Inflammatory macrophage treated with lipopolysaccharide for 1 hour (primary cell): ENCODE results near the gene GSTT4.
"Not testable (repeated sequence)": the region's sequence is repeated elsewhere in the genome, so short reads cannot be mapped to it uniquely, and the experiment has no call there.

Experiments used
- DNase-seq, 2 donors: peaks; one replicate each; pipeline ENCODE4 v3.0.0-alpha.2; 2020 to 2022

GSTT4 gene

DNA sequence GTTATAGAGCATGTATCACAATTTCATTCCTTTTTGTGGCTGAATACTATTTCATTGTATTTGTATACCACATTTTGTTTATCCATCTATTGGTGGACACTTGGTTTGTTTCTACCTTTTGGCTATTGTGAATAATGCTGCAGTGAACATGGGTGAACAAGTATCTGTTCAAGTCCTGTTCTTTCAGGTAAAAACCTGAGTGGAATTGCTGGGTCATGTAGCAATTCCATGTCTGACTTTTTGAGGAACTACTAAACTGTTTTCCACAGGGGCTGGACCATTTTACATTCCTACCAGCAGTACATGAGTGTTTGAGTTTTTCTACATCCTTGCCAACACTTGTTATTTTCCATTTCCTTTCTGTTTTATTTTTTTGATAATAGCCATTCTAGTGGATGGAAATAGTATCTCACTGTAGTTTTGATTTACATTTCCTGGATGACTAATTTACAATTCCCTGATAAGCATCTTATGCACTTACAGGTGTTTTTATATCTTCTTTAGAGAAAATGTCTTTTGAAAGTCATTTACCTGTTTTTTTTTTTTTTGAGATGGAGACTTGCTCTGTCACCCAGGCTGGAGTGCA, 18.0 kb upstream of the GSTT4 start:
- DNase-seq, result no peak

DNA sequence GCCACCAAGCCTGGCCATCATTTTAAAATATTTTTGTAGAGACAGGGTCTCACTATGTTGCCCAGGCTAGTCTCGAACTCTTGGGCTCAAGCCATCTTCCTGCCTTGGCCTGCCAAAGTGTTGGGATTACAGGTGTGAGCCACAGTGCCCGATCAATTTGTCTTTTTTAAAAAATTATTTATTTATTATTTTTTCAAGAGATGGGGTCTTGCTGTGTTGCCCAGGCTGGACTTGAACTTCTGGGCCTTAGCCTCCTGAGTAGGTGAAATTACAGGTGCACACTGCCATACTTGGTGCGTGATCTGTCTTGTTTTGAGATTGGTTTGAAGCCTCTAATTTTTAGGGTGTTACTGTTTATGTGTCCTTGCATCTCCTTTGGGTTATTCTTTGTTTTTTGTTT, 16.1 kb upstream of the GSTT4 start:
- no peak for DNase-seq

DNA sequence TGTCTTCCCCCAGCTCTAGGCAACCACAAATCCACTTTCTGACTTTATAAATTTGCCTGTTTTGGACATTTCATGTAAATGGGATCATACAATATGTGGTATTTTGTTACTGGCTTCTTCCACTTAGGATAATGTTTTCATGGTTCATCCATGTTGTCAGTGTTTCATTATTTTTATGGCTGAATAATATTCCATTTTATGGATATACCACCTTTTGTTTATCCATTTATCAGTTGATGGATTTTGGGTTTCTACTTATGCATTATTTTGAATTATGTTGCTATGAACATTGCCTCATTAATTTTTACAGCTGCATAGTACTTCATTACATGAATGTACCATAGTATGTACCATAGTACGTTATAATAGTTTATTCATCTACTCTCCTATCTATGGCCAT, 10.9 kb upstream of the GSTT4 start:
- DNase-seq, result no peak

GRCh38 chr22:24011735-24012068, 6.4 kb upstream of the GSTT4 start:
- no peak for DNase-seq

DNA sequence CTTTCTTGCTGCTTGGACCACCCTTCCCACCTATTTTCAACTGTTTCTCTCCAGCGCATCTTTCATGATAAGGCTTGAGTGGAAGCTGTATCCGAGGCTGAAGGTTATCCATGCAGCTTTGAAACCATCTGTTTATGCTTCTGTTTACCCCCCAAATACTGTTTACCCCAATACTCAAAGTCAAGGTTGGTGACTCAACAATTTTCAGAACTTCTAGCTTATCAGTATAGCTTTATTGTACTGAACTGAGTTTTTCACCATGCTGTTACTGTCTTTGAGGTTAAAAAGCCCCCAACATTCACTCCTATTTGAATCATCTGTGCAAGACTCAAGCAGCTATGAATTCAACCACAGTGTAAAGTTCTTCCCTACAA, 4.8 kb upstream of the GSTT4 start:
- no peak for DNase-seq

GRCh38 chr22:24009227-24010017, 4.2 kb upstream of the GSTT4 start:
- DNase-seq, result no peak

DNA sequence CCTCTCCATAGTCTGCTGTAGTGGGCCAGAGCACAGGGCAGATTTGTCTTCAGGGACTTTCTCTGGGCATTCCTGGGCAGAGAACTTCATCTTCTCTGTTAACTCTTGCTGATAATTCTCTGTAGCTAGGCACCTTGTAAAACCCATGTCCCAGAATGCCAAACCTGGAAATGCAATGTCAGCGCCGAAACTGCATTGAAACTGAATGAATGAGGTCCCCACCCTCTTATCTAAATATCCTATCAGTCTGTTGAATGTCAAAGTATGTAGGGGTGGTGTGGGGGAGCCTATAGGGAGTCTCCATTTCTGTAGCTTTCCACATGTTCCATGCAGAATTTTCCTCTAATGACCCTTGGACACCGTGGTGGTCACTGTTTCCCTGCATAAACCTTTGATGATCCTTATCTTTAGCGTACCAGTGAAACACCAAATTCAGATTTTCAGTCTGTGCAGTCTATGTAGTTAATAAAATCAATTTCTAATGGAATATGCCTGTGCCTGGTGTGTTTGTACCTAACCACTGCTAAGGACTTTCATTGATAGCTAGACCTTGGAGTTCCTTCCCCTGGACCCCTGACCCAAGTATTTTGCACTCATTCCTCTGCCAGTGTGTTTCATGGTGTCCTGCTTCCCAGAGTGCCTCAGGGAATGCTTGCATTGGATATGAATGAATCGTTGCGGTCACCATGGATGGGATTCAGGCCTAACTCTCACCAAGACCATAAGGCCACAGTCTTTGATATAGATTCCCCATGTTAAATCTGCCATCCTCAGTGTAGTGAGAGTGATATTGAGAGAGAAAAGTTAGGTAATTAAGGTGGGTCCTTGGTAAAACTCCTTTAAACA, 3.4 kb upstream of the GSTT4 start:
- no peak for DNase-seq

- no peak for DNase-seq
Measured at GRCh38 chr22:24008022-24008283, 2.7 kb upstream of the GSTT4 start.

DNA sequence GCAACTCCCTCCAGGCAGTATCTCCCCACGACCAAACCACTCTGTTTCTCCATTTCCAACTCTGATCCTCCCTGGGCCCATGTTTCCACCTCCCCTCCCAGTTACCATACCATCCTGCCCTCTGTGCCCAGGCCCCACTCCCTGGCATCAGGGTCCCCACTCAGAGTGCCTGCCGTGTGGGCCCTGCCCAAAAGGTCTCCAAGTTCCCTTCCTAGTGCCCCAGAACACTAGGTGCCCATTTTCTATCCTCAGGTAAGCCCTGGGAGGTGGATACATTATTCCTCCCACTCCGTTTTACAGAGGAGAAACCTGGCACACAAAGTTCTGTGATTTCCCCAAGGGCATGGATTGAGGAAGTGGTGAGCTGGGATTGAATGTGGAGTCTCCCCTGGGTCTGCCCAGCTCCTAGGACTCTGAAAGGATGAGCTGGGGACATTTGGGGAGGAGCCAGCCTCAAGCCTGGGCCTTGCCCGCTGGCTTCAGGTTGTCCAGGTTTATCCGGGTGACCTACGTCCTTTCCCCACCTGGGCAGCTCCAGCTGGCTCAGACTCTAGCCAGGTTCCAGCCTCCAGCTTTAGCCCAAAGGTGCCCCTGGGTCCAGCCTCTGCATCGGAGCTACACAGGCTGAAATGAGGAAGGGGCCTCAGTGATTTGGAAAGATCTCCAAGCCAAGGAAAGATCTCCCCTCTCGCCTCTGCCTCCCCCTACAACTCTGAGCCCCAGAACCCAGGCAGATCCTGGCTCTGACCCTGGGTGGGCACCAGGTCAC, 2.2 kb upstream of the GSTT4 start:
- DNase-seq, result peak in 1 of 2 donors; percentile 27

GRCh38 chr22:24006914-24007214, 1.6 kb upstream of the GSTT4 start:
- no peak for DNase-seq

DNA sequence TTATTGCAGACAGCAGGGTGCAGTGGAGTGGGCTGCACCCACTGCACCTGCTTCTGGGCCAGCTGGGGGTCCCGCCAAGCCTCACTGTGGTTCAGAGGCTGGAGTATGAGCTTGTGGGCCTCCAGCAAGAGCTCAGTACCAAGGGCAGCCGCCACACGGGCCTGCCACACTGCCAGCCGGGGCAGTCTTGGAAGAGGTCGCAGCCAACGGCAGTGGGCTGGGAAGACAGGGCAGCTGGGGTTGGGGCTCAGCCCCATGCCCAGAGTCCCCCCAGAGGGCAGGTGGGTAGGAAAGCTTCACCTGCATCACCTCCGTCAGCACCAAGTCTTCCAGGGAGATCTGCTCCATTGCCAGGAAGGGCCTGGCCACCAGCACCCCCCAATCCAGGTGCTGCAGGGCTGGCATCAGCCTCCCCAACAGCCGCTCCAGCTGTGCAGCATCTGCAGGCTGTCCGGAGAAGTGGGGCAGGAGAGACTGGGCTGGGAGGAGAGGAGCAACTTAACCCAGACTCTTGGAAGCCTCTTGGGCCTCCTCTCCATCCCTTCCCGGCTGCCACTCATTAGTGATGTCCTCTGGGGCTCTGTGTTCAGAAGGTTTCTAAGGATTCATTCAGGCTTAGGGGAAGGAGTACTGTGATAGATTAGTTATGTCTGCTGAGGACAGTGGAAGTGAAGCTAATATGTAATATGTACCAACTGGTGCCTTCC, 1.1 kb upstream of the GSTT4 start:
- DNase-seq, result no peak

DNA sequence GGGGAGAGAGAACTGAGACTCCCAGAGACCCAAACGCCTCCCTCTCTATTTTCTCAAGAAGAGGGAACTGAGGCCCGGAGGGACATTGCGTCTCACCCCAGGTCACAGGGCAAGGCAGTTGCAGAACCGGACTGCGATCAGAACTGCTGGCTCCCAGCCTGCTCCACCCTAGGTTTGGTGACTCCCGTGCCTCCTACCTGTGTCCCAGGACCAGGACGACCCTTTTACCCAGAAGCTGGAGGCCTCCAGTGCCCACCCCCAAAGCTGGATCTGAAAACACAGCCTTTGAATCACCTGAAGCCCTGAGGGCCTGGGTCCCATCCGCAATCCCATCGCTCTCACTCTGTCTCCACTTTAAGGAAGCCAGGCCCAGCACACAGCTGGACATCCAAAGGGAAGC, 1.4 kb downstream of the GSTT4 start:
- DNase-seq, result no peak

GRCh38 chr22:24002851-24003250, 2.4 kb downstream of the GSTT4 start:
- DNase-seq, result no peak

DNA sequence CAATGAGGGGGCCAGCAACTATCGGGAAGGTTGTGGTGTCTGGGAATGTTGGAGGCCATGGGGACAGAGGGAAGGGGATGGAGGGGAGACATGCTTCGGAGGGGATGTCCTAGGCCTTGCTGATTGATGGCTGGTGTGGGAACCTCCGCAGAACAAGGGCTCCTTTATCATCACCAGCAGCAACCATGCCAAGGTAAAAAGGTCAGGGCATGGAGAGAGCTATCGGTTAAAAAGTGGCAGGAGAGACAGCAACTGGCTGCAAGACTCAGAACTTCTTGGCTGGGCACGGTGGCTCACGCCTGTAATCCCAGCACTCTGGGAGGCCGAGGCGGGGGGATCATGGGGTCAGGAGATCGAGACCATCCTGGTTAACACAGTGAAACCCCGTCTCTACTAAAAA, 3.0 kb downstream of the GSTT4 start:
- DNase-seq, result no peak

DNA sequence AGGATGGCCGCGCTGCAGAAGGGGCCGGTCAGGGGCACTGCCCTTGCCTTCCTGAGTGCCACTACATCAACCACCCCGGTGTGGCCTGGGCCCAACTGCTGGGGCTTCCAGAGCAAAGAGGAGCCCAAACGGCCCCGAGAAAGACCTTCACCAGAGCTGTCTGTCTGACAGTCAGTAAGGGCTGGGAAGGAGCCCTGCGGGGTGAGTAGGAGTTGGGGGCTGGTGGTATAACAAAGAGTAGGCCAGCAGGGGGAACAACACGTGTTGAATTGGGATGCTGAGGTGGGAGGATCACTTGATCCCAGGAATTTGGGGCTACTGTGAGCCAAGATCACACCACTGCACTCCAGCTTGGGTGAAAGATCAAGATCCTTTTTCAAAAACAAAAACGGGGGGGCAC, 3.9 kb downstream of the GSTT4 start:
- DNase-seq, result no peak

GRCh38 chr22:23999779-24000178, 5.5 kb downstream of the GSTT4 start:
- not testable (repeated sequence) for DNase-seq

GRCh38 chr22:23997092-23997491, 8.2 kb downstream of the GSTT4 start:
- DNase-seq, result no peak

DNA sequence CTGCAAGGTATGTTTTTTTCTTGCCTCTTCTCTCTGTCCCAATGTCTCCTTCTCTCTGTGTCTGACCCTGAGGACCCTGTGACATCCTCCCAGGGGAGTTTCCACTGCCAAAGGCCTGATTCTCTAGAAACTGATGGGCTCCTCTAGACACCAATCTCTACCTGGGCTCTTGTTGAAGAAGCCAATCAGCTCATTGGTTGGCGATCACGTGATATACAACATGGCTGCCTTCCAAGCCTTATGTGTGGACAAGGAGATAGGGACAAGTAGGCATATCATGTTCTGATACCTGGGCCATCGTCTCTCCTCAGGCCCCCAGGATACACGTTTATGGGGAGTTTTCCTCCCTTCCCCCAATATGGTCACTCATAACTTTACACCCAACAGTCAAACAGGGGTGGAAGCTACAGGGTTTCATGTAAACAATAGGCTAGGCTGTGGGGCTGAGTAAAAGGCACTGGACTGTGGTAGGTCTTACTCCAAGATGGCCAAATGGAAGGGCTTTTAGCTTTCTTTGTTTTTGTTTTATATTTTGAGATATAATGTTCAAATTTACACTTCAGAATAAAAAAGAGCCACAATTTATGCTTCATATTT, 11.6 kb downstream of the GSTT4 start:
- not testable (repeated sequence) for DNase-seq

DNA sequence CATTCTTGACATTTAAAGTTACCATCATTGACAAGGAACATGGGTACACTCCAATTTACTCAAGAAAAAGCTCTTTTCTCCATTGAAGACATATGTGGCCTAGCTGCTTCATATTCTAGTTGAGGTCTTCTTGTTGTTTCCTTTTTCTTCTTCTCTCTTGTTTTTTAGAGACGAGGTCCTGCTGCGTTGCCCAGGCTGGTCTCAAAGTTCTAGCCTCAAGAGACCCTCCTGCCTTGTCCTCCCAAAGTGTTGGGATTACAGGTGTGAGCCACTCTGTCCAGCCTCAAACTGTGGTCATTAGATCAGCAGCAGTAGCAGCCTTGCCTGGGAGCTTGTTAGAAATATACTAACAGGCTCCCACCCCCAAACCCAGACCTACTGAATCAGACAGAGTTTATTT, 12.2 kb downstream of the GSTT4 start:
- not testable (repeated sequence) for DNase-seq

GRCh38 chr22:23989583-23990244, 15.5 kb downstream of the GSTT4 start:
- DNase-seq, result peak; percentile 34 to 69

DNA sequence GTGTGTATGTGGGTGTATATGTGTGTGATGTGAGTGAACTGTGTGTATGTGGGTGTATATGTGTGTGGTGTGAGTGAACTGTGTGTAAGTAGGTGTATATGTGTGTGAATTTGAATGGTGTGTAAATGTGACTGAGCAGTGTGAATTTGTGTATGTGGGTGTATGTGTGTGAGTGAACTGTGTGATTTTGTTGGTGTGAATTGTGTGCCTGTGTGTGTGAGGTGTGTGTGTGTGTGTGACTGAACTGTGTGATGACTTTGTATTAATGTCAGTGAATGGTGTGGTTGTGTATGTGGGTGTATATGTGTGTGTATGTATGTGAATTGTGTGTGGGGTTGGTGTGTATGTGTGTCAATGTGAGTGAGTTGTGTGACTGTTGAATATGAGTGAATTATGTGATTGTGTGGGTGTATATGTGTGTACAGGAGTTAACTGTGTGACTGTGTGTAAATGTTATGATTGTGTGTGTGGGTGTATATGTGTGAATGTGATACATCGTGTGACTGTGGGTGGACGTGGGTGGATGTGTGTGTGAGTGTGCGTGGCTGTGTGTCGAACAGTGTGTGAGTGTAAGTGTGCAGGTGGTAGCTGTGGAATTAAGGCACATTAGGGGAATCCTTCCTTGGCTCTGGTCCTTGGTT, 18.6 kb downstream of the GSTT4 start:
- not testable (repeated sequence) for DNase-seq

DNA sequence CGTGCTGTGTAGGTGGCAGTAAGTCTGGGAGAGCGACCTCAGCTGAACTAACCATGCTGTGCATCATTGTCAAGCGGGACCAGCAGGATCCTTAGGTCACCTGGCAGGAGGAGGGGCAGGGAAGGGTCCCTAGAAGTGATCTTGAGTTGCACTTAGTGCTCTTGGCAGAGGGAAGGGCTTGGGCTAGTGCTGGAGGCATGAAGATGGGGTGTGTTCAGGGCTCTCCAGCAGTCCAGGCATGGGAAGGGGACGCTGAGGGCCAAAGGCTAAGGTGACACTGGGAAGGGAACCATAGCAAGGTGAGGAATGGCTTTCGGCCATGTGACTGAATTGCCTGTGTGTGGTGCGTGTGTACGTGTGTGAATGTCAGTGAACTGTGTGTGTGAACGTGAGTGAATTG, 19.2 kb downstream of the GSTT4 start:
- not testable (repeated sequence) for DNase-seq
